ENCODE data around the gene DNAH6. TPM values are rescaled to one million over a fixed set of nuclear protein-coding genes. Genes with fewer than 3 reads are reported as not detected.

The DNAH6 gene
- total RNA-seq, 1 donor from 2014 or later: not detected

GRCh38 chr2:84805250-84805958 lies 289.1 kb downstream of the DNAH6 start:
- no peak overlapping the region for H3K4me3 ChIP-seq
- H3K36me3 ChIP-seq: no peaks in the 10 kb centered on the region
- no peaks in the 10 kb centered on the region for H3K27me3 ChIP-seq
- no peaks in the 10 kb centered on the region for H3K9me3 ChIP-seq
- H3K4me1 ChIP-seq: peaks cover 0 to 6% of the 10 kb centered on the region in 2 donors
- DNase-seq (ENCODE audit: low spot score in 2 of 2): no peak
- no peak overlapping the region for H3K27ac ChIP-seq
- intact Hi-C loops (cut with DNase I): no loop called here
- no peak for TF ChIP-seq CTCF (IDR thresholded peaks at IDR 0.05)

- H3K9me3 ChIP-seq: no peaks in the 10 kb centered on the region
- H3K27ac ChIP-seq: no peak overlapping the region
These were observed 290.8 kb downstream of the DNAH6 start for GRCh38 chr2:84807063-84807485.

GRCh38 chr2:84808279-84808678 lies 292.0 kb downstream of the DNAH6 start:
- Histone ChIP-seq H3K9me3 (no peaks in the 10 kb centered on the region), H3K4me1 (peaks cover 0 to 6% of the 10 kb centered on the region in 2 donors), H3K4me3 (no peak overlapping the region), H3K27ac (no peak overlapping the region), H3K36me3 (no peaks in the 10 kb centered on the region), H3K27me3 (no peaks in the 10 kb centered on the region)
- no peak for DNase-seq (ENCODE audit: low spot score in 2 of 2)
- intact Hi-C loops (cut with DNase I): no loop called here
- TF ChIP-seq CTCF (IDR thresholded peaks at IDR 0.05): no peak

More at GRCh38 chr2:84807063-84807485, 290.8 kb downstream of the DNAH6 start:
- Histone ChIP-seq H3K4me1 (peaks cover 0 to 6% of the 10 kb centered on the region in 2 donors), H3K4me3 (no peak overlapping the region), H3K36me3 (no peaks in the 10 kb centered on the region), H3K27me3 (no peaks in the 10 kb centered on the region)
- DNase-seq (ENCODE audit: low spot score in 2 of 2): no peak
- no peak for TF ChIP-seq CTCF (IDR thresholded peaks at IDR 0.05)
- intact Hi-C loops (cut with DNase I): no loop called here

GRCh38 chr2:84811839-84812431 lies 295.6 kb downstream of the DNAH6 start:
- TF ChIP-seq CTCF (IDR thresholded peaks at IDR 0.05): no peak
- Histone ChIP-seq H3K27me3 (no peaks in the 10 kb centered on the region), H3K4me1 (peaks cover 0 to 3% of the 10 kb centered on the region in 2 donors), H3K9me3 (no peaks in the 10 kb centered on the region), H3K4me3 (no peak overlapping the region), H3K36me3 (no peaks in the 10 kb centered on the region), H3K27ac (no peak overlapping the region)
- DNase-seq (ENCODE audit: low spot score in 2 of 2): no peak
- intact Hi-C loops (cut with DNase I): no loop called here

GRCh38 chr2:84815146-84815545 lies 298.8 kb downstream of the DNAH6 start:
- intact Hi-C loops (cut with DNase I): no loop called here
- H3K36me3 ChIP-seq: no peaks in the 10 kb centered on the region
- no peaks in the 10 kb centered on the region for H3K4me1 ChIP-seq
- no peak overlapping the region for H3K27ac ChIP-seq
- no peaks in the 10 kb centered on the region for H3K9me3 ChIP-seq
- no peaks in the 10 kb centered on the region for H3K27me3 ChIP-seq
- no peak overlapping the region for H3K4me3 ChIP-seq
- DNase-seq (ENCODE audit: low spot score in 2 of 2): no peak
- no peak for TF ChIP-seq CTCF (IDR thresholded peaks at IDR 0.05)

Data from ascending aorta (tissue), 2 donors.